Activated CD4-positive, alpha-beta T cell treated with anti-CD3 and anti-CD28 coated beads, Interleukin-2, Interleukin-6, amounts not matched to agents 100 ng/mL and 50 ng/mL, durations not matched to agents 16 hours and 8 hours (primary cell): ENCODE measurements around the gene DECR2.
"Not testable (repeated sequence)": the region's sequence is repeated elsewhere in the genome, so short reads cannot be mapped to it uniquely, and the experiment has no call there.

ENCODE experiments used
- DNase-seq: peaks from one replicate; pipeline ENCODE4 v3.0.0-alpha.2; 2020

Gene DECR2

DNA sequence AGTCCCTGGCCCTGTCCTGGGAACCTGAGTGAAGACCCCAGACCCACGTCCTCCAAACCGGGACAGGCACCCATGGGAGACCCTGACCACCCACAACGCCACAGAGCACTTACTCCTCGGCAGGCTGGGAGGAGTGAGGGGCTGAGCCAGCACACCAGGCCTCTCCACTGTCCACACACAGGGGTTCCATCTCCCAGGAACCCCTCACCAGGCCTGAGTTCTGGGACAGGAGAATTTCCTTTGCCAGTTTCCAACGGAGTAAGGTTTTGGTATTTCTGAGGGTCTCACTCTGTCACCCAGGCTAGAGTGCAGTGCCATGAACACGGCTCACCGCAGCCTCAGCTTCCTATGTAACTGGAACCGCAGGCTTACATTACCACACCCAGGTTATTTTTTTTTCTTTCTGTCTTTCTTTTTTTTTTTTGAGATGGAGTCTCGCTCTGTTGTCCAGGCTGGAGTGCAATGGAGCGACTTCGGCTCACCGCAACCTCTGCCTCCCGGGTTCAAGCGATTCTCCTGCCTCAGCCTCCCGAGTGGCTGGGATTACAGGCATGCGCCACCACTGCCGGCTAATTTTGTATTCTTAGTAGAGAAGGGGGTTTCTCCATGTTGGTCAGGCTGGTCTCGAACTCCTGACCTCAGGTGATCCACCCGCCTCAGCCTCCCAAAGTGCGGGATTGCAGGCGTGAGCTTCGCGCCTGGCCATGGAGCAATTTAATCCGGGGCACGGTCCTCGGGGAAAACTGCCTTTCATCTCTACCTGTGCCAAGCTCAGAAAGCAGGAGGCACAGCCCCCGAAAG lies 21.5 kb upstream of the DECR2 start:
- DNase-seq, result no peak

GRCh38 chr16:380762-381011 lies 21.0 kb upstream of the DECR2 start:
- DNase-seq, result no peak

DNA sequence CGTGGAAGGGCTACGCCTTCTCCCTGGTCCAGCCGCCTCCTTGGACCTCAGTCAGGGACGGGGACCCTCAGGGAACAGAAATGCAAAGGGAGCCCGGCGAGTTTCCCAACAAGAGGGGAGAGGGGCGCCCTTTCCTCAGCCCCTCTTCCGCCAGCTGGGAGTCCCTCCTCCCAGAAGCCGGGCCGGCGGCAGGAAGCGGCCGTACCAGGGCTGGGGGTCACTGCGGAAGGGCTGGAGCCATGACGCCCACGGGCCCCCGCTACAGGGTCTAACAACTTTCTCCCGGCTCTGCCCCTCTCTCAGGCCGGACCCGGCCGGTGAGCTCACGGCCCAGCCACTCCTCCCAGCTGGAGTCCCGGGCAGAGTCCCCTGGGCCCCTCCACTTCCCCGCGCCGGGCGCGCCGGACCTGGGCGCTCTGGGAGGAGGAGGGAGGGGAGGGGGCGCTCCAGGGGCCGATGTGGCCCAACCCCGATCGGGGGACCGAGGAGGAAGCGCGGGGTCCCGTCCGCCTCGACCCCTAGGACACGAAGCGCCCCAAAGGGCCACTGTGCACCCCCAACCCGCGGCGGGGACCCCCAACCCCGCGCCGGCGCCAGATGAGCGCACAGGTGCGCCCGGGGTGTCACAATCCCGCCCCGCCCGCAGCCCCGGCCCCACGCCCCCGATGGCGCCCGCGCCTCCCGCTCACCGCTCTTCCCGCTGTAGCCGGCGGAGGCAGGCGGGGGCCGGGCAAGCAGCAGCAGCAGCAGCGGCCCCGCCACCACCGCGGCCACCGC lies 20.5 kb upstream of the DECR2 start:
- no peak for DNase-seq

DNA sequence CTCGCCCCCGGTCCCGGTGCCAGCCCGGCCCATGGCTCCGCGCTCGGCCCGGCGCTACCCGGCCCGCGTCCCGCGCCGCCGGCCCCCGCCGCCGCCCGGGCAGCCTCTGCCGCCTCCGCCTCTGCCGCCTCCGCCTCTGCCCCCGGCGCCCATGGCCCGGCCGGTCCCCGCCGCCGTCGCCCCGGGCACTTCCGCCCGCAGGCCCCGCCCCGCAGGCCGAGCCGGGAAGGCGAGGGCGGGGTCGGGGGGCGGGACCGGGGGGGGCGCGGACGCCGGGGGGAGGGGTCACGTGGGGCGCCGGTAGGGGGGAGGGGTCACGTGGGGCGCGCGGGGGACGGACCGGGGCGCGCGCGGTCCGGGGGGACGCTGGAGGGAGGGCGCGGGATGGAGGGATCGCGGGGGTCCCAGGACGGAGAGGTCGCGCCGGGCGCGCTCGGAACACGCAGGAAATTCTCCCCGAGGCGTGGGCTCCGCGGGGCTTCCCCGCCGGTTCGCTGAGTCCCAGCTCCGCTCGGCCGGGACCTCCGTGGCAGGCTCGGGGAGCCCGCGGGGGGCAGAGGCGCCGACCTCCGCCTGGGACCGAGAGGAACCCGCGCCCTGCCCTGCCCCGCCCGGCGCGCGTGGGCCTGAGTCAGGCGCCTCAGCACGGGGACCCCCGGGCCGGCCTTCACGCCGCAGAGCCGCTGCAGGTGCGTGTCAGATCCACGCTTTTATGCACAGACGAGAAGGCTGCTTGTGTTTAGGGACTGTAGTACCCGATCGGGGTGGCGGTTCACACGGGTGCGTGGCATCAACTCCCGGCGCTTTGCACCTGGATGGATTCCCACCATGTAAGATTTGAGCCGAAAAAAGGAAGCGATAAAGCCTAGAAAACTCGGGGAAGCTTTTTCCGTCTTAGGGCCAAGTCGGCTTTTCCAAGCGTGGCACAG lies 19.6 kb upstream of the DECR2 start, which contains the start of gene PGAP6:
Gene PGAP6, minus strand, starts transcription at position 190 of the 929 bp plus-strand sequence. Its CDS starts 157 bp downstream, at position 33.
- peak; percentile 71 for DNase-seq

DNA sequence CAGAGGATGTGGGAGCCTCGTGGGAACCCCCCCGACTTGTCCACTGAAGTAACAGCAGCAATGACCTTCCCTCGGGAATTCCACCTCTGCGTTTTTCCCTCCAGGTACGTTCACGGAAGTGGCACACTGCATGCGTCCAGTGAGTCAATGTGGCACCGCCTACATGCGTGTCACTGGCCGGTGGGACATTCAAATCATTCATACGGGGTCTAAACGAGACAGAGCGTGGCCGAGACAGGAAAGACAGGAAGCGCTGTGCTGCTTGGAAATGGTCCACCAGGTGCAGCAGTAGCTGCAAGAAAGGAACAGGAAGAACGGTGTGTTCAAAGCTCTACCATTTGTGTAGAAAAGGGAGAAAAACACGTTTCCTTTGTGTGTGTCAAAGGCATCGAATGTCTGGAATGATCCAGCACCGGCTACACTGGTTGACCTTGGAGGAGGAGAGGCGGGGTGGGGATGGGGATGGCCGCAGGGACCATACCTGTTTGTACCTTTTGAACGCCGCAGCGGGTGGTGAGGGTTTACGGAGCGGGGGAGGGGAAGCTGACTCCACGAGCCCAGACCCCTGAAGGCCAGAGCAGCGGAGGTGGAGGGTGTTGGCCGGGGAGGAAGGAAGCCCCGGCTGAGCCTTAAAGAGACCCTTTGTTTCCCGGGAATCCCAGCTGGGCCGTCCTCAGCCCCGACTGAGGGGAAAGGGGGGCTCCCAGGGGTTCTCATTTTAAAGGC lies 18.2 kb upstream of the DECR2 start:
- DNase-seq, result peak; percentile 39

- DNase-seq, result no peak
Measured at GRCh38 chr16:386641-387156, 15.0 kb upstream of the DECR2 start.

DNA sequence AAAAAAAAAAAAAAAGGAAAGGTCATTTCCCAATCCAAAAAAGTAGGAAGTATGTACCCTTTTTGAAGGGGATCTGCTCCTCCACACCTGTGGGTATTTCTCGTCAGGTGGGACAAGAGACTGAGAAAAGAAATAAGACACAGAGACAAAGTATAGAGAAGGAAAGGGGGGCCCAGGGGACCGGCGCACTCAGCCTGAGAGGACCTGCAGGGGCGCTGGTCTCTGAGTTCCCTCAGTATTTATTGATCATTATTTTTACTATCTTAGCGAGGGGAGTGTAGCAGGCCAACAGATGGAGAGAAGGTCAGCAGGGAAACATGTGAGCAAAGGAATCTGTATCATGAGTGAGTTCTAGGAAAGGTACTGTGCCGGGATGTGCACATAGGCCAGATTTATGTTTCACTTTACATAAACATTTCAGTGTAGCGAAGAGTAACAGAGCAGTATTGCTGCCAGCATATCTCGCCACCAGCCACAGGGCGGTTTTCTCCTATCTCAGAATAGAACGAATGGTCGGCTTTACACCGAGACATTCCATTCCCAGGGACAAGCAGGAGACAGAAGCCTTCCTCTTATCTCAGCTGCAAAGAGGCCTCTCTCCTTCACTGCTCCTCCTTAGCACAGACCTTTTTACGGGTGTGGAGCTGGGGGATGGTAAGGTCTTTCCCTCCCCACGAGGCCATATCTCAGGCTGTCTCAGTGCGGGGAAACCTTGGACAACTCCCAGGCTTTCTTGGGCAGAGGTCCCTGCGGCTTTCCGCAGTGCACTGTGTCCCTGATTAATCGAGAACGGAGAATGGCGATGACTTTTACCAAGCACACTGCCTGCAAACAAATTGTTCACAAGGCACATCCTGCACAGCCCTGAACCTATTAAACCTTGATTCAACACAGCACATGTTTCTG lies 13.7 kb upstream of the DECR2 start:
- not testable (repeated sequence) for DNase-seq

GRCh38 chr16:389352-389751 lies 12.3 kb upstream of the DECR2 start:
- no peak for DNase-seq

- DNase-seq, result peak; percentile 87
Measured at GRCh38 chr16:391885-392335, 9.8 kb upstream of the DECR2 start.

- DNase-seq, result no peak
Measured at GRCh38 chr16:392450-393030, 9.1 kb upstream of the DECR2 start.

GRCh38 chr16:396199-396598 lies 5.5 kb upstream of the DECR2 start:
- DNase-seq, result no peak

GRCh38 chr16:396605-397004 lies 5.1 kb upstream of the DECR2 start:
- DNase-seq, result no peak

- no peak for DNase-seq
Measured at GRCh38 chr16:397135-397661, 4.5 kb upstream of the DECR2 start, which contains the start of gene NME4. TSS of gene NME4 (plus strand) at chr16:397199. CDS start at chr16:397223, 24 bp downstream.

- no peak for DNase-seq
Measured at GRCh38 chr16:397736-398332, 3.9 kb upstream of the DECR2 start.

GRCh38 chr16:398561-399339 lies 2.9 kb upstream of the DECR2 start:
- DNase-seq, result no peak

GRCh38 chr16:399340-400019 lies 2.2 kb upstream of the DECR2 start:
- no peak for DNase-seq

GRCh38 chr16:400061-400591 lies 1.6 kb upstream of the DECR2 start:
- no peak for DNase-seq

DNA sequence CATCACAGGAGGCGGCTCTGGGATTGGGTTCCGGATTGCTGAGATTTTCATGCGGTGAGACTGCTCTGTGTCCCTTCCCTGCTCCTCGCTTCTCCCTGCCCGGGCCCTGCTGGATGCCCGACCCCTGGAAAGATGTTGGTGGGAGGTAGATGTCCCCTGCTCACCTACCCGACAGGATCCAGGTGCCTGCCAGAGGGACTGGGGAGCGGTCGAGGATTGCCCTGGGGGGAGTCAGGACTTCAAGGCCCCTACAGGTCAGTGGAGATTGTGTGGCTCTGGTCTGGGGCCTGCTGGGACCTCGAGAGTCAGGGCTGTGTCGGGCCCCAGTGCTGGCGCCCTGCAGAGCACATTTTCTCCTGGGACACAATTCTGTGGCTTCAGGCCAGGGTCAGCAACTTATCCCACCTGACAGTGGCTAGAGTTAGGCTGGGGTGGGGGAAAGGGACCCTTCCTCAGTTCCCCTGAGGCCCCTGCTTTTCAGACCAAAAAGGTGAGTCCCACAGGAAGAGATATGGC lies 3.3 kb downstream of the DECR2 start:
- no peak for DNase-seq
